ENCODE measurements around the gene HELQ. TPM values are rescaled to one million over a fixed set of nuclear protein-coding genes. Genes with fewer than 3 reads are reported as not detected.
A peak's percentile ranks its signal among the peaks of the same experiment; 100 is the strongest.

HELQ gene
- total and polyA plus RNA-seq, 2 of the 13 experiments (the other 11 are each of a cell fraction or from before 2014, with no cell fraction given) = 6.6 to 10.8 TPM

GRCh38 chr4:83484500-83485461 lies 29.2 kb upstream of the HELQ start, which contains the start of gene ABRAXAS1 (continued):
- TF ChIP-seq ZHX1 (CRISPR knock-in tag; IDR thresholded peaks at IDR 0.05; ENCODE audit: low read depth) (peak; percentile 65; the same call in 1 of the 2 replicates), ZNF678 (CRISPR knock-in tag; IDR thresholded peaks at IDR 0.05) (no peak), POLR2G (IDR thresholded peaks at IDR 0.05; ENCODE audit: low read depth, low read length) (peak; percentile 85), GATAD1 (CRISPR knock-in tag; IDR thresholded peaks at IDR 0.05) (peak; percentile 66; the same call in 1 of the 2 replicates), JUN (CRISPR knock-in tag; IDR thresholded peaks at IDR 0.05) (no peak), KMT2B (CRISPR knock-in tag; IDR thresholded peaks at IDR 0.05) (peak; percentile 71), ZNF503 (CRISPR knock-in tag; IDR thresholded peaks at IDR 0.05) (0 out of 2 replicates have a peak, but pooled peaks have one; percentile 19), SKIL (CRISPR knock-in tag; IDR thresholded peaks at IDR 0.05; ENCODE audit: borderline replicate concordance) (no peak; the same call in 1 of the 2 replicates), ZNF562 (CRISPR knock-in tag; IDR thresholded peaks at IDR 0.05; ENCODE audit: borderline replicate concordance) (peak; percentile 55; the same call in 1 of the 2 replicates), ZNF770 (CRISPR knock-in tag; IDR thresholded peaks at IDR 0.05) (peak; percentile 30; the same call in 1 of the 2 replicates)
- TF ChIP-seq, protein P1, sequence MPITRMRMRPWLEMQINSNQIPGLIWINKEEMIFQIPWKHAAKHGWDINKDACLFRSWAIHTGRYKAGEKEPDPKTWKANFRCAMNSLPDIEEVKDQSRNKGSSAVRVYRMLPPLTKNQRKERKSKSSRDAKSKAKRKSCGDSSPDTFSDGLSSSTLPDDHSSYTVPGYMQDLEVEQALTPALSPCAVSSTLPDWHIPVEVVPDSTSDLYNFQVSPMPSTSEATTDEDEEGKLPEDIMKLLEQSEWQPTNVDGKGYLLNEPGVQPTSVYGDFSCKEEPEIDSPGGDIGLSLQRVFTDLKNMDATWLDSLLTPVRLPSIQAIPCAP (CRISPR knock-in tag; IDR thresholded peaks at IDR 0.05; ENCODE audit: low read depth) = no peak
- TF ChIP-seq, protein P2, sequence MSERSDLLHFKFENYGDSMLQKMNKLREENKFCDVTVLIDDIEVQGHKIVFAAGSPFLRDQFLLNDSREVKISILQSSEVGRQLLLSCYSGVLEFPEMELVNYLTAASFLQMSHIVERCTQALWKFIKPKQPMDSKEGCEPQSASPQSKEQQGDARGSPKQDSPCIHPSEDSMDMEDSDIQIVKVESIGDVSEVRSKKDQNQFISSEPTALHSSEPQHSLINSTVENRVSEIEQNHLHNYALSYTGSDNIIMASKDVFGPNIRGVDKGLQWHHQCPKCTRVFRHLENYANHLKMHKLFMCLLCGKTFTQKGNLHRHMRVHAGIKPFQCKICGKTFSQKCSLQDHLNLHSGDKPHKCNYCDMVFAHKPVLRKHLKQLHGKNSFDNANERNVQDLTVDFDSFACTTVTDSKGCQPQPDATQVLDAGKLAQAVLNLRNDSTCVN (CRISPR knock-in tag; IDR thresholded peaks at IDR 0.05; ENCODE audit: borderline replicate concordance) = peak; percentile 62
